Fibroblast of villous mesenchyme (primary cell): ENCODE results near the gene ARHGEF11. TPM values are rescaled to one million over a fixed set of nuclear protein-coding genes. Genes with fewer than 3 reads are reported as not detected.

Experiments
- DNase-seq: peaks from one replicate; pipeline ENCODE4 v3.0.0-alpha.2; 2010; ENCODE audit warnings: low read depth
- H3K4me3 ChIP-seq: 2 replicates; pipeline ENCODE4 v1.5.1; 2011; ENCODE audit warnings: low read depth, mild to moderate bottlenecking, low read length
- CTCF ChIP-seq: IDR thresholded peaks from 2 replicates; pipeline ENCODE4 v1.5.1; 2012; ENCODE audit warnings: low read depth, mild to moderate bottlenecking, low read length; ENCODE audit not compliant: insufficient read depth
- small RNA-seq: library from RNA; depleted of rRNA; stranded (forward); fragments of <200 nt; gene quantifications from one replicate; pipeline ENCODE3, GENCODE V24; 2012
- total RNA-seq: library from RNA; depleted of rRNA; stranded (reverse); fragments of >200 nt; gene quantifications from 2 replicates; pipeline ENCODE4 v1.2.3, GENCODE V29; 2012

ARHGEF11 gene
- total RNA-seq, 1 donor: 34.1 TPM

GRCh38 chr1:156887734-156888133, 157.8 kb downstream of the ARHGEF11 start:
- TF ChIP-seq CTCF: no peak
- no peak for DNase-seq
- no peak overlapping the region for H3K4me3 ChIP-seq

- no peak overlapping the region for H3K4me3 ChIP-seq
- TF ChIP-seq CTCF: no peak
- no peak for DNase-seq
Observed at GRCh38 chr1:156887317-156887716, 158.2 kb downstream of the ARHGEF11 start.

- no peak for DNase-seq
- TF ChIP-seq CTCF: no peak
- no peak overlapping the region for H3K4me3 ChIP-seq
Observed at GRCh38 chr1:156886583-156887281, 158.8 kb downstream of the ARHGEF11 start.

- no peak for TF ChIP-seq CTCF
- no peak for DNase-seq
- H3K4me3 ChIP-seq: no peak overlapping the region
Observed at GRCh38 chr1:156885880-156886355, 159.6 kb downstream of the ARHGEF11 start.

GRCh38 chr1:156885314-156885713, 160.2 kb downstream of the ARHGEF11 start:
- TF ChIP-seq CTCF: no peak
- no peak for DNase-seq
- no peak overlapping the region for H3K4me3 ChIP-seq

Small RNA genes within 50 kb of the gene (small RNA-seq; reads per million reads assigned to genes)
- gene MIR765: not detected
- not detected for gene RN7SL612P

Other genes starting within 250 kb of the ARHGEF11 start
- gene SH2D2A, start 228.9 kb downstream of the ARHGEF11 start, total RNA-seq: not detected in 2 replicates
- gene INSRR, start 186.6 kb downstream of the ARHGEF11 start, total RNA-seq: not detected in 2 replicates
- not detected in 2 replicates for gene NTRK1, start 184.9 kb downstream of the ARHGEF11 start, total RNA-seq
- 11.3 and 12.1 TPM in 2 replicates for gene PEAR1, start 152.0 kb downstream of the ARHGEF11 start, total RNA-seq
- not detected in 2 replicates for gene LRRC71, start 125.1 kb downstream of the ARHGEF11 start, total RNA-seq
- gene ETV3L, start 54.1 kb upstream of the ARHGEF11 start, total RNA-seq: not detected in 2 replicates
- 12.9 and 13.0 TPM in 2 replicates for gene ETV3, start 92.7 kb upstream of the ARHGEF11 start, total RNA-seq